Activated T-cell treated with anti-CD3 and anti-CD28 coated beads, Interleukin-2, amount 50 U/mL, for 72 hours (primary cell): ENCODE data around the gene EID3. TPM values are rescaled to one million over a fixed set of nuclear protein-coding genes. Genes with fewer than 3 reads are reported as not detected.
"Not testable (repeated sequence)": the region's sequence is repeated elsewhere in the genome, so short reads cannot be mapped to it uniquely, and the experiment has no call there.

Source experiments
- ATAC-seq, 2 donors: fragments of 150-1000 bp; cut with Tn5 transposase; replicated peaks in 1 of 2; 2 replicates each; pipeline ENCODE4 v1.10.0; 2021; ENCODE audit warnings: moderate library complexity in 2 of 2, mild to moderate bottlenecking in 1 of 2
- DNase-seq, 2 donors: peaks; one replicate each; pipeline ENCODE4 v3.0.0; 2021 to 2022; ENCODE audit warnings: mixed read lengths in 1 of 2
- H3K27ac Mint-ChIP-seq: one replicate; pipeline ENCODE4 v1.8.0; 2022; ENCODE audit warnings: mild to moderate bottlenecking, moderate library complexity, mixed read lengths
- H3K27me3 Mint-ChIP-seq: one replicate; pipeline ENCODE4 v1.8.0; 2022; ENCODE audit warnings: low read depth, mixed read lengths
- H3K36me3 Mint-ChIP-seq, 2 donors: one replicate each; pipeline ENCODE4 v1.8.0; 2022; ENCODE audit warnings: mixed read lengths in 2 of 2, mild to moderate bottlenecking in 1 of 2; ENCODE audit not compliant: insufficient read depth in 2 of 2
- H3K4me1 Mint-ChIP-seq: one replicate; pipeline ENCODE4 v1.8.0; 2022; ENCODE audit warnings: low read depth, mixed read lengths
- H3K4me3 Mint-ChIP-seq, 2 donors: one replicate each; pipeline ENCODE4 v1.8.0; 2022; ENCODE audit warnings: mild to moderate bottlenecking in 2 of 2, mixed read lengths in 2 of 2, moderate library complexity in 2 of 2
- H3K9me3 Mint-ChIP-seq, 2 donors: one replicate each; pipeline ENCODE4 v1.8.0; 2022; ENCODE audit warnings: mixed read lengths in 2 of 2
- total RNA-seq, 2 donors: library from RNA; stranded (reverse); gene quantifications; one replicate each; pipeline ENCODE4 v1.2.3, GENCODE V29; 2022

EID3 gene
- 1 to 10 TPM; 4.9 to 5.0 TPM for total RNA-seq

- peaks cover 77% of the 10 kb centered on the region for H3K4me1 Mint-ChIP-seq
- no peaks in the 10 kb centered on the region for H3K27me3 Mint-ChIP-seq
- peak; percentile 92 to 93 for DNase-seq
- no peaks in the 10 kb centered on the region for H3K9me3 Mint-ChIP-seq
- H3K27ac Mint-ChIP-seq: peak within 1 kb of the TSS; percentile 83
- peak; percentile 97 to 98 for ATAC-seq
- H3K4me3 Mint-ChIP-seq: peak within 1 kb of the TSS; percentile 85 to 93
- peaks cover 6 to 21% of the 10 kb centered on the region in 2 donors for H3K36me3 Mint-ChIP-seq
These were observed at the start of gene EID3 for GRCh38 chr12:104303538-104304151. Gene EID3 (plus strand): TSS chr12:104303739. CDS start chr12:104303935, 196 bp downstream.

- Mint-ChIP-seq H3K27ac (no peak overlapping the region), H3K27me3 (no peaks in the 10 kb centered on the region), H3K9me3 (no peaks in the 10 kb centered on the region), H3K36me3 (no peaks in the 10 kb centered on the region), H3K4me3 (no peak overlapping the region), H3K4me1 (no peaks in the 10 kb centered on the region)
- DNase-seq: no peak
- ATAC-seq: no peak
These were observed 45.5 kb upstream of the EID3 start for GRCh38 chr12:104257913-104258472.

- ATAC-seq: no peak
- Mint-ChIP-seq H3K4me1 (no peaks in the 10 kb centered on the region), H3K9me3 (no peaks in the 10 kb centered on the region), H3K27ac (no peak overlapping the region), H3K4me3 (no peak overlapping the region), H3K36me3 (no peaks in the 10 kb centered on the region), H3K27me3 (no peaks in the 10 kb centered on the region)
- no peak for DNase-seq
These were observed 45.0 kb upstream of the EID3 start for GRCh38 chr12:104258476-104259067.

- Mint-ChIP-seq H3K4me1 (no peaks in the 10 kb centered on the region), H3K4me3 (no peak overlapping the region), H3K9me3 (no peaks in the 10 kb centered on the region), H3K36me3 (no peaks in the 10 kb centered on the region), H3K27ac (no peak overlapping the region), H3K27me3 (no peaks in the 10 kb centered on the region)
- ATAC-seq (no peak), DNase-seq (no peak)
These were observed 40.5 kb upstream of the EID3 start for GRCh38 chr12:104263026-104263425.

- Mint-ChIP-seq H3K36me3 (no peaks in the 10 kb centered on the region), H3K9me3 (no peaks in the 10 kb centered on the region), H3K27me3 (no peaks in the 10 kb centered on the region), H3K4me3 (no peak overlapping the region), H3K27ac (no peak overlapping the region), H3K4me1 (no peaks in the 10 kb centered on the region)
- no peak for DNase-seq
- no peak for ATAC-seq
These were observed 39.8 kb upstream of the EID3 start for GRCh38 chr12:104263580-104264358.

- not testable (repeated sequence) for H3K36me3 Mint-ChIP-seq, H3K9me3 Mint-ChIP-seq
These were observed 38.1 kb upstream of the EID3 start for GRCh38 chr12:104265436-104265835.

GRCh38 chr12:104272938-104273337, 30.6 kb upstream of the EID3 start:
- Mint-ChIP-seq H3K27ac (no peak overlapping the region), H3K9me3 (no peaks in the 10 kb centered on the region), H3K4me1 (peaks cover 8% of the 10 kb centered on the region), H3K36me3 (no peaks in the 10 kb centered on the region), H3K4me3 (no peak overlapping the region), H3K27me3 (no peaks in the 10 kb centered on the region)
- DNase-seq (no peak), ATAC-seq (no peak)

More at GRCh38 chr12:104265436-104265835, 38.1 kb upstream of the EID3 start:
- ATAC-seq, H3K4me1 Mint-ChIP-seq, H3K27ac Mint-ChIP-seq, H3K27me3 Mint-ChIP-seq, DNase-seq, H3K4me3 Mint-ChIP-seq: not testable (repeated sequence)

GRCh38 chr12:104273503-104273902, 30.0 kb upstream of the EID3 start:
- Mint-ChIP-seq H3K9me3 (no peaks in the 10 kb centered on the region), H3K4me3 (no peak overlapping the region), H3K27me3 (no peaks in the 10 kb centered on the region), H3K4me1 (peaks cover 8% of the 10 kb centered on the region), H3K27ac (no peak overlapping the region), H3K36me3 (no peaks in the 10 kb centered on the region)
- ATAC-seq: no peak
- DNase-seq: no peak

- DNase-seq (no peak), ATAC-seq (no peak)
- no peak overlapping the region for H3K27ac Mint-ChIP-seq
- no peaks in the 10 kb centered on the region for H3K27me3 Mint-ChIP-seq
- H3K9me3 Mint-ChIP-seq: no peaks in the 10 kb centered on the region
- H3K4me1 Mint-ChIP-seq: peaks cover 8% of the 10 kb centered on the region
- H3K4me3 Mint-ChIP-seq: no peak overlapping the region
- H3K36me3 Mint-ChIP-seq: no peaks in the 10 kb centered on the region
These were observed 28.7 kb upstream of the EID3 start for GRCh38 chr12:104274811-104275210.

GRCh38 chr12:104275689-104276088, 27.9 kb upstream of the EID3 start:
- Mint-ChIP-seq H3K9me3 (no peaks in the 10 kb centered on the region), H3K4me3 (peak overlapping the region; percentile 40 to 51), H3K27me3 (no peaks in the 10 kb centered on the region), H3K36me3 (no peaks in the 10 kb centered on the region), H3K4me1 (peaks cover 8% of the 10 kb centered on the region), H3K27ac (peak overlapping the region; percentile 26)
- DNase-seq (no peak), ATAC-seq (peak in 1 of 2 donors; percentile 28)

- DNase-seq (no peak), ATAC-seq (peak in 1 of 2 donors; percentile 41)
- Mint-ChIP-seq H3K27ac (peak overlapping the region; percentile 26), H3K27me3 (no peaks in the 10 kb centered on the region), H3K4me3 (peak overlapping the region; percentile 40 to 51), H3K9me3 (no peaks in the 10 kb centered on the region), H3K36me3 (no peaks in the 10 kb centered on the region), H3K4me1 (peaks cover 13% of the 10 kb centered on the region)
These were observed 27.0 kb upstream of the EID3 start for GRCh38 chr12:104276273-104277131.

GRCh38 chr12:104279164-104279563, 24.4 kb upstream of the EID3 start:
- Mint-ChIP-seq H3K4me1 (peaks cover 13% of the 10 kb centered on the region), H3K36me3 (no peaks in the 10 kb centered on the region), H3K27me3 (no peaks in the 10 kb centered on the region), H3K9me3 (no peaks in the 10 kb centered on the region), H3K27ac (no peak overlapping the region), H3K4me3 (no peak overlapping the region)
- DNase-seq (no peak), ATAC-seq (no peak)
